Measurements from ENCODE around the gene AQP10.

GRCh38 chr1:154346276-154346917 lies 25.5 kb downstream of the AQP10 start:
- TF ChIP-seq EP300 (IDR thresholded peaks at IDR 0.05): no peak
- TF ChIP-seq CTCF (IDR thresholded peaks at IDR 0.05): no peak
- TF ChIP-seq POLR2A (IDR thresholded peaks at IDR 0.05): no peak
- no peak for TF ChIP-seq POLR2AphosphoS5 (IDR thresholded peaks at IDR 0.05)

Data from suprapubic skin (tissue), 4 donors.